Lower leg skin (tissue), 4 donors: ENCODE data around the gene GTF2A2. TPM values are rescaled to one million over a fixed set of nuclear protein-coding genes. Genes with fewer than 3 reads are reported as not detected.

Experiments
- DNase-seq, 2 donors: peaks; one replicate each; pipeline ENCODE4 v3.0.0-alpha.2; 2019; ENCODE audit warnings: low spot score in 2 of 2
- H3K4me3 ChIP-seq: fragments of 200-600 bp; sonication (generic); 2 replicates; pipeline ENCODE4 v1.5.1; 2017; ENCODE audit warnings: mild to moderate bottlenecking, low read depth; ENCODE audit not compliant: poor library complexity, severe bottlenecking
- CTCF ChIP-seq, 3 donors: fragments of 450-650 bp; IDR thresholded peaks; one replicate each; pipeline ENCODE4 v1.5.1; 2016; ENCODE audit warnings: antibody characterized with exemption in 3 of 3, mild to moderate bottlenecking in 3 of 3, moderate library complexity in 2 of 3
- POLR2A ChIP-seq, 2 donors: fragments of 450-650 bp; IDR thresholded peaks; one replicate each; pipeline ENCODE4 v1.6.1; 2016 to 2017; ENCODE audit warnings: antibody characterized with exemption in 2 of 2, mild to moderate bottlenecking in 1 of 2, moderate library complexity in 1 of 2
- WGBS, 2 donors: methylation state at CpG; one replicate each; pipeline ENCODE4 v1.1.5; 2018; 5-methylcytosine and 5-hydroxymethylcytosine counted together
- intact Hi-C: fragments of 100-400 bp; cut with DNase I; formaldehyde crosslinking; loops from one replicate; pipeline ENCODE4 v1.15.0; 2023; ENCODE audit warnings: low total_unique reads
- total RNA-seq, 4 donors: library from RNA; depleted of rRNA; stranded (reverse); fragments of >200 nt; gene quantifications; one replicate each; pipeline ENCODE4 v1.1.0, GENCODE V29; 2016

Gene GTF2A2
- total RNA-seq, 4 donors from 2014 or later: 13.4 to 32.7 (median 17.0) TPM

GRCh38 chr15:59622289-59622688 is 35.0 kb downstream of the GTF2A2 start:
- no peak for DNase-seq
- H3K4me3 ChIP-seq: no peak overlapping the region
- intact Hi-C loops: no loop called here
- WGBS, 2 donors: 34 to 36% methylated on average over 6 of the region's 6 CpGs
- TF ChIP-seq POLR2A (IDR thresholded peaks at IDR 0.05) (no peak), CTCF (IDR thresholded peaks at IDR 0.05) (no peak)

GRCh38 chr15:59618406-59618805 is 38.9 kb downstream of the GTF2A2 start:
- DNase-seq: no peak
- no peak overlapping the region for H3K4me3 ChIP-seq
- intact Hi-C loops: no loop called here
- TF ChIP-seq CTCF (IDR thresholded peaks at IDR 0.05) (no peak), POLR2A (IDR thresholded peaks at IDR 0.05) (no peak)
- 82 to 83% methylated on average over 4 of the region's 4 CpGs for WGBS, 2 donors

GRCh38 chr15:59616379-59616778 is 40.9 kb downstream of the GTF2A2 start:
- intact Hi-C loops: no loop called here
- H3K4me3 ChIP-seq: no peak overlapping the region
- no peak for TF ChIP-seq POLR2A (IDR thresholded peaks at IDR 0.05)
- TF ChIP-seq CTCF (IDR thresholded peaks at IDR 0.05): no peak
- DNase-seq: no peak
- WGBS, 2 donors: 66 to 69% methylated on average over 3 of the region's 3 CpGs

GRCh38 chr15:59615661-59616060 is 41.7 kb downstream of the GTF2A2 start:
- intact Hi-C loops: no loop called here
- no peak for DNase-seq
- H3K4me3 ChIP-seq: no peak overlapping the region
- no peak for TF ChIP-seq CTCF (IDR thresholded peaks at IDR 0.05)
- no peak for TF ChIP-seq POLR2A (IDR thresholded peaks at IDR 0.05)
- WGBS, 2 donors: 88 to 90% methylated on average over 5 of the region's 5 CpGs

GRCh38 chr15:59614153-59614552 is 43.2 kb downstream of the GTF2A2 start:
- intact Hi-C loops: no loop called here
- WGBS, 2 donors: 89 to 91% methylated on average over 7 of the region's 7 CpGs
- H3K4me3 ChIP-seq: no peak overlapping the region
- TF ChIP-seq CTCF (IDR thresholded peaks at IDR 0.05) (no peak), POLR2A (IDR thresholded peaks at IDR 0.05) (no peak)
- DNase-seq: no peak
